ENCODE results near the gene INPP5A. TPM values are rescaled to one million over a fixed set of nuclear protein-coding genes. Genes with fewer than 3 reads are reported as not detected.

INPP5A gene
- total RNA-seq, 1 donor from 2014 or later, result 29.5 TPM

- FAIRE-seq (no peak), DNase-seq (ENCODE audit: low read depth) (no peak)
- no peak for TF ChIP-seq CTCF (IDR thresholded peaks at IDR 0.05; ENCODE audit: insufficient read depth, low read length, severe bottlenecking)
- Histone ChIP-seq H3K4me3 (ENCODE audit: low read depth, low read length) (no peak overlapping the region), H3K36me3 (ENCODE audit: control insufficient read depth, insufficient read depth, low read length) (no peaks in the 10 kb centered on the region), H3K27me3 (ENCODE audit: control insufficient read depth, insufficient read depth, low read length) (no peaks in the 10 kb centered on the region)
Observed at GRCh38 chr10:132657748-132658147, 120.2 kb downstream of the INPP5A start.

DNA sequence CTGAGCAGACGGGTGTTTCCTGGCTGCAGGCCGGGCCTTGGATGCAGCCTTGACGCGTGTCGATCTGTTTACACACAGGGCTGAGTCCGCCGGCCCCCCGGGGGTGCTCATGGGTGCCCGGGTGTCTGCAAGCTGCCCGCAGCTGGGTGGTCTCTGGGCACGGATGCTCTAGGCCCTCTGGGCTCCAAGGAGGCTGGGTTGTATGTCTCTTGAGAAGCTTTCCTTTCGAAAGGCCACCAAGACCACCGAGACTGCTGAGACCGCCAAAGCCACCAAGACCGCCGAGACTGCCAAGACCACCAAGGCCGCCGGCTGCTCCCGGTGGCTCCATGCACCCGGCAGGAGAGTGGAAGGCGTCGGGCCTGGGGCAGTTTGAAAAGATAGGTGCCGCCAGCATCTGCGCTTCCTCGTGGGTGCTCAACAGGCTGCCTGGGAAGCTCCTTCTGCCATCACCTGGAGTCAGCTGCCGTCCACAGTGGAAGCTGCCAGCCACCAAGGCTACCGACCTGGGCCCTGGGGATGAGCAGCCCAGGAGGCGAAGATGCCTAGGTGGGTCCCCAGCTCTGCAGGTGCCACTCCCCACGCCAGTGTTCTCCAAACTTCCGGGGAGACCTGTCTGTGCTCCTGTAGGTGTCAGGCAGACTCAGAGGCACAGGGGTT, 121.1 kb downstream of the INPP5A start:
- no peak for TF ChIP-seq CTCF (IDR thresholded peaks at IDR 0.05; ENCODE audit: insufficient read depth, low read length, severe bottlenecking)
- no peaks in the 10 kb centered on the region for H3K36me3 ChIP-seq (ENCODE audit: control insufficient read depth, insufficient read depth, low read length)
- H3K4me3 ChIP-seq (ENCODE audit: low read depth, low read length), result no peak overlapping the region
- no peak for DNase-seq (ENCODE audit: low read depth)
- H3K27me3 ChIP-seq (ENCODE audit: control insufficient read depth, insufficient read depth, low read length), result no peaks in the 10 kb centered on the region
- no peak for FAIRE-seq

DNA sequence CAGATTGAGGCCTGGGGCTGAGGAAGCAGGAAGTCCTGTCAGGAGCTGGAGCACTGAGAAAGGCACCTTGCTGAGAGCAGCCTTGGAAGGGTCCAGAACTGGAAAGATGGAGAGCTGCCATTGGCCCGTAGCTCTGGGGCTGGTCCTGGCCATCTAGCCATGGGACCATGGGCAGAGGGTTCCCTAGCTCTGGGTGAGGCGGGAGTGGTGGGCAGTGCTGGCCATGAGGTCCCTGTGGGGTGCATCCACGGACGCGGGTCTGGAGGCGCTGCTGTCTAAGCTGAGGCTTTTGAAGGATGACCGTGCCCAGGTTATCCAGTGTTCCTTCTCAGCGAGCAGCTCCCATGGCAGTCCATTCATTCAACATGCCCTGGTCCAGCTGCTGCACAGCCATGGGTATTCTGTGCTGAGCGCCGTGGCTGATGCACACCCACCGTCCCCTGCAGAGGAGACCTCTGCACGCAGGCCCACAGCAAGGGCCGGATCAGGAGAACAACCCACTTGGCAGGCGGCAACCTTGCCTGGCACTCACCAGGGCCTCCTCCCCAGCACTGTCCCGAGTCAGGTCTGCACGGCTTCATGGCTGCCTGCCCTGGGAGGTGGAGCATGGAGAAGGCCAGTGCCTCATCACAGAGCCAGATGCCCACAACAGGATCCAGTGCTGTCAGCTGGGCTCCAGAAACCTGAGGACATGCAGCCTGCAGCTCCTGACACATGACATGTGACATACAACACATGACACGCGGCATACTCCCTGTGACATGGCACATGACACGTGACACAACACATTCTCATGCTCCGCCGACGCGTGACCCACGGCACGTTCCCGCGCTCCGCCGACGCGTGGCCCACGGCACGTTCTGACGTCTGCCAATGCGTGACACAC, 121.9 kb downstream of the INPP5A start:
- DNase-seq (ENCODE audit: low read depth) (no peak), FAIRE-seq (no peak)
- Histone ChIP-seq H3K4me3 (ENCODE audit: low read depth, low read length) (no peak overlapping the region), H3K36me3 (ENCODE audit: control insufficient read depth, insufficient read depth, low read length) (no peaks in the 10 kb centered on the region), H3K27me3 (ENCODE audit: control insufficient read depth, insufficient read depth, low read length) (no peaks in the 10 kb centered on the region)
- no peak for TF ChIP-seq CTCF (IDR thresholded peaks at IDR 0.05; ENCODE audit: insufficient read depth, low read length, severe bottlenecking)

- FAIRE-seq (no peak), DNase-seq (ENCODE audit: low read depth) (no peak)
- Histone ChIP-seq H3K36me3 (ENCODE audit: control insufficient read depth, insufficient read depth, low read length) (no peaks in the 10 kb centered on the region), H3K4me3 (ENCODE audit: low read depth, low read length) (no peak overlapping the region), H3K27me3 (ENCODE audit: control insufficient read depth, insufficient read depth, low read length) (no peaks in the 10 kb centered on the region)
- TF ChIP-seq CTCF (IDR thresholded peaks at IDR 0.05; ENCODE audit: insufficient read depth, low read length, severe bottlenecking), result no peak
Observed at GRCh38 chr10:132660385-132660784, 122.8 kb downstream of the INPP5A start.

GRCh38 chr10:132662186-132662920, 124.8 kb downstream of the INPP5A start:
- H3K36me3 ChIP-seq (ENCODE audit: control insufficient read depth, insufficient read depth, low read length), result no peaks in the 10 kb centered on the region
- no peaks in the 10 kb centered on the region for H3K27me3 ChIP-seq (ENCODE audit: control insufficient read depth, insufficient read depth, low read length)
- FAIRE-seq (no peak), DNase-seq (ENCODE audit: low read depth) (no peak)
- TF ChIP-seq CTCF (IDR thresholded peaks at IDR 0.05; ENCODE audit: insufficient read depth, low read length, severe bottlenecking), result no peak
- H3K4me3 ChIP-seq (ENCODE audit: low read depth, low read length), result no peak overlapping the region

Data from bronchial epithelial cell (primary cell).